Measurements from ENCODE around the gene ZMIZ1. TPM values are rescaled to one million over a fixed set of nuclear protein-coding genes. Genes with fewer than 3 reads are reported as not detected.

ZMIZ1 gene
- total RNA-seq, 6 donors from 2014 or later: 51.0 to 99.2 (median 91.8) TPM

DNA sequence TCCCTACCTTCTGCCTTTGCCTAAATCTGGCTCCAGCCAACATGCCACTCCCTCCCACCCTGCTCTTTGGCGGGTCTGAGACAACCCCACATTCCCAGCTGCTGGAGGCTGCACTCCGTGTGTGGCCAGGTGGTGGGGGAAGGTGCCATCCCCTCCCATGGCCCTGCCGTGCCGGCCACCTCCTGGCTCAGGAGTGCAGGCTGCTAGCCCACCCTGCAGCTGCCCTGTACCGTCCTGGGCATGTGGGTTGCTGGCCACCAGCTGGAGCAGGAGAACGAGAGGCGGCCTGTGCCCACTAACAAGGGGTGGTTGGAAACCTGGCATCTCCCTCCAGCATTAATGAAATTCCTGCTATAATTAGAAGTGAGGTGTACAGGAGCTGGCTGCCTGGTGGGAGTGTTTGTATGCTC lies 97.6 kb downstream of the ZMIZ1 start:
- Histone ChIP-seq H3K36me3 (peaks cover 0 to 83% (median 27%) of the 10 kb centered on the region in 4 donors), H3K4me1 (peaks cover 0 to 28% (median 19%) of the 10 kb centered on the region in 4 donors), H3K9me3 (no peaks in the 10 kb centered on the region), H3K4me3 (no peak overlapping the region), H3K27ac (peak overlapping the region in 1 of 4 donors; percentile 64), H3K27me3 (no peaks in the 10 kb centered on the region)
- WGBS, 2 donors: 76 to 84% methylated on average over 4 to 7 of the region's 7 CpGs
- TF ChIP-seq, protein P1, sequence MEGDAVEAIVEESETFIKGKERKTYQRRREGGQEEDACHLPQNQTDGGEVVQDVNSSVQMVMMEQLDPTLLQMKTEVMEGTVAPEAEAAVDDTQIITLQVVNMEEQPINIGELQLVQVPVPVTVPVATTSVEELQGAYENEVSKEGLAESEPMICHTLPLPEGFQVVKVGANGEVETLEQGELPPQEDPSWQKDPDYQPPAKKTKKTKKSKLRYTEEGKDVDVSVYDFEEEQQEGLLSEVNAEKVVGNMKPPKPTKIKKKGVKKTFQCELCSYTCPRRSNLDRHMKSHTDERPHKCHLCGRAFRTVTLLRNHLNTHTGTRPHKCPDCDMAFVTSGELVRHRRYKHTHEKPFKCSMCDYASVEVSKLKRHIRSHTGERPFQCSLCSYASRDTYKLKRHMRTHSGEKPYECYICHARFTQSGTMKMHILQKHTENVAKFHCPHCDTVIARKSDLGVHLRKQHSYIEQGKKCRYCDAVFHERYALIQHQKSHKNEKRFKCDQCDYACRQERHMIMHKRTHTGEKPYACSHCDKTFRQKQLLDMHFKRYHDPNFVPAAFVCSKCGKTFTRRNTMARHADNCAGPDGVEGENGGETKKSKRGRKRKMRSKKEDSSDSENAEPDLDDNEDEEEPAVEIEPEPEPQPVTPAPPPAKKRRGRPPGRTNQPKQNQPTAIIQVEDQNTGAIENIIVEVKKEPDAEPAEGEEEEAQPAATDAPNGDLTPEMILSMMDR (IDR thresholded peaks at IDR 0.05): no peak
- TF ChIP-seq POLR2AphosphoS5 (IDR thresholded peaks at IDR 0.05) (no peak), EP300 (IDR thresholded peaks at IDR 0.05) (no peak), POLR2A (IDR thresholded peaks at IDR 0.05) (no peak)
- DNase-seq (peak in 1 of 2 donors; percentile 33), ATAC-seq (ENCODE audit: low FRiP score in 2 of 2) (no peak)

DNA sequence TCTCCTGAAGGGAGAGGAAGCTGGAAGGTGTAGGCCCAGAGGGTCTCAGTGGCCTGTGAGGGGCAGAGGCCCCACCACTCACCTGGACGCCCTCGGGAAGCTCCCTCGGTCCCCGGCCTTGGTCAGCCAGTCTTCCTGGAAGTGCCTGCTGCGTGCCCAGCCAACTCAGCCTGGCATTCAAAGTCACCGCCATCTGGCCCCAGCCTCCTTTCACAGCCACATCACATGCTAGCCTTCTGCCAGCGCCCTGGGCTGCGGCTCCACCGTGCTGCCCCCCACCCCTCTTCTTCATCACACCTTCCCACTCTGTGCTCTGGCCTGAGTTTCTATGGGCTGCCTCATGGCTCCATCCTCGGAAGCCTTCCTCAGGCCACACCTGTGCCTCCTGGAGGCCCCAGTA lies 98.0 kb downstream of the ZMIZ1 start:
- peaks cover 0 to 82% (median 29%) of the 10 kb centered on the region in 4 donors for H3K36me3 ChIP-seq
- H3K4me3 ChIP-seq: no peak overlapping the region
- H3K9me3 ChIP-seq: no peaks in the 10 kb centered on the region
- TF ChIP-seq, protein P1 (IDR thresholded peaks at IDR 0.05): no peak
- no peaks in the 10 kb centered on the region for H3K27me3 ChIP-seq
- no peak for DNase-seq
- no peak overlapping the region for H3K27ac ChIP-seq
- H3K4me1 ChIP-seq: peaks cover 0 to 24% (median 18%) of the 10 kb centered on the region in 4 donors
- no peak for ATAC-seq (ENCODE audit: low FRiP score in 2 of 2)
- WGBS, 2 donors: 91 to 94% methylated on average over 9 to 10 of the region's 10 CpGs

DNA sequence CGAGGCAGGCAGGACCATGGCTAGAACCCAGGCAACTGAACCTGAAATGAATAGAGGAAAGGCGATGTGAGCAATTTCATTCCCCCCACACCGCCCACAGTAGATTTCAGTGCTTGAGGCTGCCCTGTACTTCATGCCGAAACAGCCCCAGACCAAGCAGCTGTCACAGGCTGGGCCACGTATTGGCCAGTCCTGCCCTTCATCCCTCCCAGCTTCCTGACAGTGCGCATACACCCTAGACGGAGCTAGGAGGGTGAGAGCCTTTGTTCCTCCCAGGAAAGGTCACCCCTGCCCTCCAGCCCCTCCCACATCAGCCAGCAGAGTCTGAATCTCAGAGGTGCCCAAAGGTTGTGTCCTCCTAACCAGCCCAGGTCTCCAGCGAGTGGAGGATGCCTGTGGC lies 98.8 kb downstream of the ZMIZ1 start:
- 90% methylated on average over 4 to 8 of the region's 8 CpGs for WGBS, 2 donors
- Histone ChIP-seq H3K27me3 (no peaks in the 10 kb centered on the region), H3K4me3 (no peak overlapping the region), H3K9me3 (no peaks in the 10 kb centered on the region), H3K4me1 (peaks cover 0 to 22% (median 16%) of the 10 kb centered on the region in 4 donors), H3K36me3 (peaks cover 0 to 74% (median 29%) of the 10 kb centered on the region in 4 donors), H3K27ac (no peak overlapping the region)
- DNase-seq (no peak), ATAC-seq (ENCODE audit: low FRiP score in 2 of 2) (no peak)
- TF ChIP-seq, protein P1 (IDR thresholded peaks at IDR 0.05): no peak
- no peak for TF ChIP-seq POLR2A (IDR thresholded peaks at IDR 0.05)
- TF ChIP-seq EP300 (IDR thresholded peaks at IDR 0.05): no peak
- TF ChIP-seq POLR2AphosphoS5 (IDR thresholded peaks at IDR 0.05): no peak

DNA sequence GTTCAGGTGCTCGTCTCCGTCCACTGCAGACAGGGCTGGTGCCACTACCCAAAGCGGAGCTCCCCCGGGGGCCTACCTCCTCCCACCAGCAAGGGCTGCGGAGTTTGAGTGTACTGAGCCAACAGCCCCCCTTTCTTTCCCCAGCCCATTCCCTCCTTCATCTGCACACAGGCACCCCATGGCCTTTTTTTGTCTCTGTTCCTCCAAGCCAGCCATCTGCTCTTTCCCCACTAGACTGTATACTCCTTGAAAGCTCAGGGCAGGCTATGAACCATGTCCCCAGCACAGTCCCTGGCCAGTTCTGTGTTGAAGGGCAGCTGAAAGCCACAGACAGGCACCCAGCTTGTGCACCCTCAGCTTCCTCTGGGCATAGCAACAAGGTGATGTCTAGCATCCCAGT lies 99.4 kb downstream of the ZMIZ1 start:
- peaks cover 0 to 15% (median 9%) of the 10 kb centered on the region in 4 donors for H3K4me1 ChIP-seq
- no peaks in the 10 kb centered on the region for H3K27me3 ChIP-seq
- WGBS, 2 donors: 89 to 96% methylated on average over 3 to 5 of the region's 5 CpGs
- TF ChIP-seq, protein P1 (IDR thresholded peaks at IDR 0.05): no peak
- TF ChIP-seq POLR2A (IDR thresholded peaks at IDR 0.05) (no peak), EP300 (IDR thresholded peaks at IDR 0.05) (no peak), POLR2AphosphoS5 (IDR thresholded peaks at IDR 0.05) (no peak)
- ATAC-seq (ENCODE audit: low FRiP score in 2 of 2): no peak
- DNase-seq: no peak
- H3K36me3 ChIP-seq: peaks cover 0 to 67% (median 28%) of the 10 kb centered on the region in 4 donors
- H3K27ac ChIP-seq: no peak overlapping the region
- H3K4me3 ChIP-seq: no peak overlapping the region
- no peaks in the 10 kb centered on the region for H3K9me3 ChIP-seq

DNA sequence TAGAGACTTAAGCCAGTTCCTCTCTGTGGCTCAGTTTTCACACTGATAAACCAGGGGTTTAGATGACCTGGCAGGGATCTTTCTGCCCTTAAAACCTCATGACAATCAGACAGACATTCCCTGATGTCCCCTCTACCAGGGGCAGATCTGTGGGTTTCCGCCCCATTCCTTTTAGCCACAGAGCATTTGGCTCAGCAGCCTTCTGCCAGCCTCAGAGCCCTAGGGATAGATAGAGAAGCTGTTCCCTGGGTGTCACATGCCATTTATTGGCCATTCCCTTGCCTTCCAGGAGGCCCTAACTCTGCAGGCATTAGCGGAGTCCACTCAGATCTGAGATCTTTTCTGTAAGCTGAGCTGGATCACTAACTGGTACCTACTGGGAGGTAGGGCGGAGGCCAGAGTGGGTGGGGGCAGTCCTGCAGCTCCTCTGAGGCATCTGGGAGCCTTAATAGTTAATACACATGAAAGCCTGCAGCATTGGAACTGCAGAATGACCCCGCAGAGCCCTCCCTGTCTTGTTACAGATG lies 101.5 kb downstream of the ZMIZ1 start:
- H3K9me3 ChIP-seq: no peaks in the 10 kb centered on the region
- peak overlapping the region in 1 of 4 donors; percentile 48 for H3K27ac ChIP-seq
- no peak for TF ChIP-seq POLR2AphosphoS5 (IDR thresholded peaks at IDR 0.05)
- TF ChIP-seq, protein P1 (IDR thresholded peaks at IDR 0.05): no peak
- TF ChIP-seq POLR2A (IDR thresholded peaks at IDR 0.05): no peak
- TF ChIP-seq EP300 (IDR thresholded peaks at IDR 0.05): no peak
- H3K4me3 ChIP-seq: no peak overlapping the region
- peaks cover 6 to 17% (median 9%) of the 10 kb centered on the region in 4 donors for H3K4me1 ChIP-seq
- no peaks in the 10 kb centered on the region for H3K27me3 ChIP-seq
- WGBS, 2 donors: 91 to 100% methylated on average over 1 to 4 of the region's 4 CpGs
- no peak for ATAC-seq (ENCODE audit: low FRiP score in 2 of 2)
- peaks cover 0 to 67% (median 28%) of the 10 kb centered on the region in 4 donors for H3K36me3 ChIP-seq
- DNase-seq: no peak
